OCI-LY3 (cell line): ENCODE results near the gene FAM241B.

ENCODE experiments used
- CTCF ChIP-seq: fragments of 200-600, 300-600 bp; sonication (generic); IDR thresholded peaks from 2 replicates; pipeline ENCODE4 v1.5.1; 2014; ENCODE audit warnings: antibody characterized with exemption, low read length, low read depth
- EZH2phosphoT487 ChIP-seq: fragments of 200-600 bp; shearing (Covaris generic); IDR thresholded peaks from 2 replicates; pipeline ENCODE4 v1.6.1; 2018; ENCODE audit warnings: antibody characterized with exemption, mixed run types, low read depth

GRCh38 chr10:69655868-69656555 lies 26.0 kb downstream of the FAM241B start:
- TF ChIP-seq CTCF: no peak
- TF ChIP-seq EZH2phosphoT487: no peak
